Measurements from ENCODE around the gene ITGA2. TPM values are rescaled to one million over a fixed set of nuclear protein-coding genes. Genes with fewer than 3 reads are reported as not detected.

Gene ITGA2
- total and polyA plus RNA-seq, 2 donors (not counting 1 experiment from before 2014, with no cell fraction given), result not detected

GRCh38 chr5:53118879-53119278, 129.7 kb downstream of the ITGA2 start:
- WGBS (ENCODE audit: insufficient coverage), result 95% methylated on average over 5 of the region's 5 CpGs
- no peak overlapping the region for H3K27ac Mint-ChIP-seq
- no peaks in the 10 kb centered on the region for H3K4me1 Mint-ChIP-seq
- ChIA-PET POLR2A (no interaction called here), CTCF (no interaction called here)
- ATAC-seq (ENCODE audit: low read depth) (no peak), DNase-seq (no peak)
- Histone ChIP-seq H3K79me2 (ENCODE audit: control insufficient read depth, insufficient read depth, low read length) (no peaks in the 10 kb centered on the region), H3K9me3 (ENCODE audit: control extremely low read depth in 1 of 3, control insufficient read depth in 2 of 3, insufficient read depth in 1 of 3, low read length in 2 of 3) (no peaks in the 10 kb centered on the region), H3K27ac (ENCODE audit: low read length in 2 of 2) (no peak overlapping the region), H3K4me2 (replicated peaks; ENCODE audit: low read depth, low read length, poor library complexity, severe bottlenecking) (no peak overlapping the region), H3K4me3 (ENCODE audit: control extremely low read depth in 1 of 5, extremely low read depth in 1 of 5, insufficient read depth in 1 of 5, low read depth in 2 of 5, low read length in 4 of 5) (no peak overlapping the region), H3K4me1 (ENCODE audit: control insufficient read depth in 2 of 2, insufficient read depth in 2 of 2, low read length in 2 of 2) (no peaks in the 10 kb centered on the region), H3K27me3 (replicated peaks in 1 of 4; ENCODE audit: control extremely low read depth in 1 of 4, control insufficient read depth in 3 of 4, insufficient read depth in 4 of 4, low read length in 3 of 4) (no peaks in the 10 kb centered on the region), H2AFZ (ENCODE audit: insufficient read depth, low read depth, low read length, poor library complexity, severe bottlenecking) (no peak overlapping the region), H3K36me3 (replicated peaks in 1 of 2; ENCODE audit: control extremely low read depth in 1 of 2, control insufficient read depth in 1 of 2, extremely low read depth in 1 of 2, insufficient read depth in 2 of 2, low read length in 1 of 2) (no peaks in the 10 kb centered on the region), H3K9ac (ENCODE audit: low read length) (no peak overlapping the region), H4K20me1 (ENCODE audit: control insufficient read depth, insufficient read depth, low read length, poor library complexity, severe bottlenecking) (no peaks in the 10 kb centered on the region)
- TF ChIP-seq EZH2 (IDR thresholded peaks at IDR 0.05; ENCODE audit: borderline replicate concordance, insufficient read depth, low read depth, low read length, poor library complexity, severe bottlenecking) (no peak), CTCF (IDR thresholded peaks at IDR 0.05) (no peak)
- no peaks in the 10 kb centered on the region for H3K9me3 Mint-ChIP-seq (ENCODE audit: insufficient read depth)
- H3K27me3 Mint-ChIP-seq, result no peaks in the 10 kb centered on the region
- intact Hi-C loops (cut with micrococcal nuclease), result no loop called here
- no peak overlapping the region for H3K4me3 Mint-ChIP-seq

- ChIA-PET CTCF (no interaction called here), POLR2A (no interaction called here)
- H3K36me3 ChIP-seq (replicated peaks in 1 of 2; ENCODE audit: control extremely low read depth in 1 of 2, control insufficient read depth in 1 of 2, extremely low read depth in 1 of 2, insufficient read depth in 2 of 2, low read length in 1 of 2), result no peaks in the 10 kb centered on the region
- intact Hi-C loops (cut with micrococcal nuclease), result no loop called here
- Mint-ChIP-seq H3K27me3 (no peaks in the 10 kb centered on the region), H3K4me3 (no peak overlapping the region), H3K9me3 (ENCODE audit: insufficient read depth) (no peaks in the 10 kb centered on the region), H3K27ac (no peak overlapping the region), H3K4me1 (no peaks in the 10 kb centered on the region)
- 100% methylated on average over 1 of the region's 1 CpG for WGBS (ENCODE audit: insufficient coverage)
- H3K4me2 ChIP-seq (replicated peaks; ENCODE audit: low read depth, low read length, poor library complexity, severe bottlenecking), result no peak overlapping the region
- no peak overlapping the region for H2AFZ ChIP-seq (ENCODE audit: insufficient read depth, low read depth, low read length, poor library complexity, severe bottlenecking)
- H3K79me2 ChIP-seq (ENCODE audit: control insufficient read depth, insufficient read depth, low read length), result no peaks in the 10 kb centered on the region
- H3K9me3 ChIP-seq (ENCODE audit: control extremely low read depth in 1 of 3, control insufficient read depth in 2 of 3, insufficient read depth in 1 of 3, low read length in 2 of 3), result no peaks in the 10 kb centered on the region
- ATAC-seq (ENCODE audit: low read depth) (no peak), DNase-seq (no peak)
- TF ChIP-seq CTCF (IDR thresholded peaks at IDR 0.05) (no peak), EZH2 (IDR thresholded peaks at IDR 0.05; ENCODE audit: borderline replicate concordance, insufficient read depth, low read depth, low read length, poor library complexity, severe bottlenecking) (no peak)
- no peak overlapping the region for H3K9ac ChIP-seq (ENCODE audit: low read length)
- no peak overlapping the region for H3K4me3 ChIP-seq (ENCODE audit: control extremely low read depth in 1 of 5, extremely low read depth in 1 of 5, insufficient read depth in 1 of 5, low read depth in 2 of 5, low read length in 4 of 5)
- H3K27ac ChIP-seq (ENCODE audit: low read length in 2 of 2), result no peak overlapping the region
- no peaks in the 10 kb centered on the region for H4K20me1 ChIP-seq (ENCODE audit: control insufficient read depth, insufficient read depth, low read length, poor library complexity, severe bottlenecking)
- H3K27me3 ChIP-seq (replicated peaks in 1 of 4; ENCODE audit: control extremely low read depth in 1 of 4, control insufficient read depth in 3 of 4, insufficient read depth in 4 of 4, low read length in 3 of 4), result no peaks in the 10 kb centered on the region
- no peaks in the 10 kb centered on the region for H3K4me1 ChIP-seq (ENCODE audit: control insufficient read depth in 2 of 2, insufficient read depth in 2 of 2, low read length in 2 of 2)
Measured at GRCh38 chr5:53120165-53120564, 131.0 kb downstream of the ITGA2 start.

Data from B cell (primary cell).